Upper lobe of left lung (tissue), 4 donors: ENCODE measurements around the gene ZBTB24.

Source experiments
- CTCF ChIP-seq, 6 experiments: fragments of 450-650 bp in 4 of 6; fragments of 200-600 bp in 2 of 6; sonication (generic) in 2 of 6; IDR thresholded peaks; one replicate each; pipeline ENCODE4 v1.5.1; 2016 to 2019; ENCODE audit warnings: antibody characterized with exemption in 6 of 6
- EP300 ChIP-seq, 4 donors: sonication (generic); formaldehyde crosslinking; IDR thresholded peaks; one replicate each; pipeline ENCODE4 v1.5.1; 2017; ENCODE audit warnings: antibody characterized with exemption in 4 of 4, control low read depth in 2 of 4
- POLR2A ChIP-seq, 4 donors: fragments of 450-650 bp; IDR thresholded peaks; one replicate each; pipeline ENCODE4 v1.5.1; 2016 to 2017; ENCODE audit warnings: antibody characterized with exemption in 4 of 4, mild to moderate bottlenecking in 2 of 4

GRCh38 chr6:109512271-109512817 is 29.3 kb upstream of the ZBTB24 start:
- TF ChIP-seq CTCF (IDR thresholded peaks at IDR 0.05): no peak
- no peak for TF ChIP-seq POLR2A (IDR thresholded peaks at IDR 0.05)
- TF ChIP-seq EP300 (IDR thresholded peaks at IDR 0.05): no peak
